T-helper 2 cell treated with Interferon-gamma antibody and Interleukin-4, amounts not matched to agents 100 ng/mL and 5 ng/mL, for 36 hours (primary cell): ENCODE data around the gene SCYL1. TPM values are rescaled to one million over a fixed set of nuclear protein-coding genes. Genes with fewer than 3 reads are reported as not detected.

ENCODE experiments used
- intact Hi-C: fragments of 100-400 bp; cut with micrococcal nuclease; formaldehyde crosslinking; loops from one replicate; pipeline ENCODE4 v1.15.1; 2023
- total RNA-seq: library from RNA; stranded (reverse); gene quantifications from 2 replicates; pipeline ENCODE4 v1.2.3, GENCODE V29; 2022

Gene SCYL1
- total RNA-seq, 1 donor from 2014 or later = 63.6 TPM

DNA sequence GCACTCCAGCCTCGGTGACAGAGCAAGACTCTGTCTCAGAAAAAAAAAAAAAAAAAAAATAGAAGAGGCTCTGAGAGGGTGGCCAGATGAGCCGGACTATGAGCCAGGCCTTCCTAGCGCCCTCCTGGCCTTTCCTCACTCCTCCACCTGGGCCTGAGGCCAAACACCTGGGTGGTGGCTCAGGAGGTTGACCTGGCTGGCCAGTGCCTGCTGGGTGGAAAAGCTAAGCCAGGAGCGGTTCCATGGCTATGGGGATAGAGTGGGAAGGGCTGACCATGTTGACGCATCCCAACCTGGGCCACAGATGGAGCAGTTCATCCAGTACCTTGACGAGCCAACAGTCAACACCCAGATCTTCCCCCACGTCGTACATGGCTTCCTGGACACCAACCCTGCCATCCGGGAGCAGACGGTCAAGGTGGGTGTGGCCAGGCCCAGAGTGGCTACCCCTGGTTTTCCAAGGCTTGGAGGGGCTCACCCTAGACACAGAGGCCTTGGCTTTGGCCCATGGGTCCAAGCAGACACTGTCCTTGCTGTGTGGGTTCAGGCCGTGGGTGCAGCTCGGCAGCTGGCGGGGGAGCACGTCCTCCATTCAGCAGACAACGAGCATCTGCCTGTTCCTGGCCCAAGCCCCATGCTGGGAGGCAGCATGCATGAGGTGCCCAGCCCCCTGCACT lies 7.6 kb downstream of the SCYL1 start:
- intact Hi-C loops = no loop called here

DNA sequence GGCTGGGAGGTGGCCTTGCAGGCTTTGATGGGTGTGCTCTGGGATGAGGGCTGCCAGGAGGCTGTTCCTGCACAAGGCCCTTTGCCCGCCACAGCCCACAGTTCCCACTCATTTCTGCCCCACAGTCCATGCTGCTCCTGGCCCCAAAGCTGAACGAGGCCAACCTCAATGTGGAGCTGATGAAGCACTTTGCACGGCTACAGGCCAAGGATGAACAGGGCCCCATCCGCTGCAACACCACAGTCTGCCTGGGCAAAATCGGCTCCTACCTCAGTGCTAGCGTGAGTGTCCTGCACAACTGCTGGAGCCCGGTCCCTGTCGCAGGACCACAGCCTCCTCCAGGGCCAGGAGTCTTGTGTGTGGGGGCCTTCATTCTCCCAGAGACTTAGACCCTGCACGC lies 10.2 kb downstream of the SCYL1 start:
- intact Hi-C loops = no loop called here

DNA sequence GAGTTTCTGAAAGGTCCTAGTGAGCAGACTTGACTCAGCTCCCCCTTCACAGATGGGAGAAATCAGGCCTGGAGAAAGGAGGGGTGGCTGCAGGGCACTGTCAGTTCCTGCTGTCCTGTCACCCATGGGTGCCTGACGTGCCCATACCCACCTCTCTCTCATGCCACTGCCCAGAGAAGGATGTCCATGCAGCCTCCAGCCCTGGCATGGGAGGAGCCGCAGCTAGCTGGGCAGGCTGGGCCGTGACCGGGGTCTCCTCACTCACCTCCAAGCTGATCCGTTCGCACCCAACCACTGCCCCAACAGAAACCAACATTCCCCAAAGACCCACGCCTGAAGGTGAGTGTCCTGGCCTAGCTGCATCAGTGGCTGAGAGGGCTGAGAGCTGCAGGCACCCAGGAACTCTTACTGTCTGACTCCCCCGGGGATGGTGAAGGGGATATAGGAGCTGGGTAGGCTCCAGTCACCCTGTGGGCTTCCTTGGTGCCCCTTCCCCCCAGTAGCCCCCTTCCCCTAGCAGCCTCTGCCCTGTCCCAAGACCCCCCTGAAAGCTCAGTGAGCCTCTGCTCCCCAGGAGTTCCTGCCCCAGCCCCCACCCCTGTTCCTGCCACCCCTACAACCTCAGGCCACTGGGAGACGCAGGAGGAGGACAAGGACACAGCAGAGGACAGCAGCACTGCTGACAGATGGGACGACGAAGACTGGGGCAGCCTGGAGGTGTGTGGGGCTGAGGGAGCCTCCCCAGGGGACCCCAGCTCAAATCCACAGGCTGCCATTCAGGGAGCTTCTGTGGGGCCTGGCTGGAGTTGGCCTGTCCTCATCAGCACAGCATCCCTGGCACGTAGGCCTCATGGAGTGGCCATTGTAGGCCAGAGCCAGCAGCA lies 11.8 kb downstream of the SCYL1 start:
- intact Hi-C loops = no loop called here

DNA sequence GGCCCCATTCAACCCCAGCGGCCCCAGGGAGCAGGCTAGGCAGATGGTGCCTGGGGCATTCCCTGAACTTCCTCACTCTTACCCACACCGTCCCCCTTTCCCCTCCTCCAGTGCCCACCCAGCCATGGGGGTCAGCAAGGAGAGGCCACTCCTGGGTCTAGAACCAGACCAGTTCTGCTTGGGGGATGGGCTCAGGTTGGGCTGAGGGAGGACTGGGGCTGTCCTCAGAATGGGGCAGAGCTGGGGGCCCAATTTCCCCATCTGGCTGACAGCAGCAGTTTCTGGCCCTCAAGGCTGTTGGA lies 12.4 kb downstream of the SCYL1 start:
- intact Hi-C loops = no loop called here

DNA sequence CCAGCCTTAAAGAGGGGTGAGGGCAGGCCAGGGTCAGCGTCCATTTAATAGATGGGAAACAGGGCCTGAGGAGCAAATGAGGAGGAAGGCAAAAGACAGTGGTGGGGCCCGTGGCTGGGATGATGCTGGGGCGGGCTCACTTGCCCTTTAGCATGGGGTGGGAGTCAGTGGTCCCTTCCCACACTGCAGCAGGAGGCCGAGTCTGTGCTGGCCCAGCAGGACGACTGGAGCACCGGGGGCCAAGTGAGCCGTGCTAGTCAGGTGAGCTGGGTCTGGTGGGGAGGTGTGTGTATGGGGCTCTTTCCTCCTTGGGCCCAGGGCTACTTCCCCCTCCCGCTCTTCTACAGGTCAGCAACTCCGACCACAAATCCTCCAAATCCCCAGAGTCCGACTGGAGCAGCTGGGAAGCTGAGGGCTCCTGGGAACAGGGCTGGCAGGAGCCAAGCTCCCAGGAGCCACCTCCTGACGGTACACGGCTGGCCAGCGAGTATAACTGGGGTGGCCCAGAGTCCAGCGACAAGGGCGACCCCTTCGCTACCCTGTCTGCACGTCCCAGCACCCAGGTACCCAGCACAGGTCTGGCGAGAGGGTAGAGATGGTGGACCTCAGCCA lies 12.8 kb downstream of the SCYL1 start:
- intact Hi-C loops = no loop called here

DNA sequence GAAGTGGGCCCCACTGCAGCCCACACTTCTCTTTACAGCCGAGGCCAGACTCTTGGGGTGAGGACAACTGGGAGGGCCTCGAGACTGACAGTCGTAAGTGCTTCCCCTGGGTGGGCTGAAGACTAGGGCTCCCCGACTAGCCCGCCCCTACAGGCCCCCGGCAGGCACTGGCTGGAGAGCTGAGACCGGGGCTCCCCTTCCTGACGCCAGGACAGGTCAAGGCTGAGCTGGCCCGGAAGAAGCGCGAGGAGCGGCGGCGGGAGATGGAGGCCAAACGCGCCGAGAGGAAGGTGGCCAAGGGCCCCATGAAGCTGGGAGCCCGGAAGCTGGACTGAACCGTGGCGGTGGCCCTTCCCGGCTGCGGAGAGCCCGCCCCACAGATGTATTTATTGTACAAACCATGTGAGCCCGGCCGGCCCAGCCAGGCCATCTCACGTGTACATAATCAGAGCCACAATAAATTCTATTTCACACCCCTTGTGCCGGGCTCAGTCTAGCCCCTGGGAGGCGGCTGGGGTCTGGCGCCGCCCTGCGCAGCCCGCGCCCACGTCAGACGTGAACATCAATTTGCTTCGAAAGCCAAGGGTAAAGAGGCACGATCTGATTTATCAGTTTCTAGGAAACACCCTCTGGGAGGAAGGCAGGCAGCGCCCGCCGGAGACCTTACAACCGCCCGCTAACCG lies 13.5 kb downstream of the SCYL1 start:
- intact Hi-C loops = no loop called here

DNA sequence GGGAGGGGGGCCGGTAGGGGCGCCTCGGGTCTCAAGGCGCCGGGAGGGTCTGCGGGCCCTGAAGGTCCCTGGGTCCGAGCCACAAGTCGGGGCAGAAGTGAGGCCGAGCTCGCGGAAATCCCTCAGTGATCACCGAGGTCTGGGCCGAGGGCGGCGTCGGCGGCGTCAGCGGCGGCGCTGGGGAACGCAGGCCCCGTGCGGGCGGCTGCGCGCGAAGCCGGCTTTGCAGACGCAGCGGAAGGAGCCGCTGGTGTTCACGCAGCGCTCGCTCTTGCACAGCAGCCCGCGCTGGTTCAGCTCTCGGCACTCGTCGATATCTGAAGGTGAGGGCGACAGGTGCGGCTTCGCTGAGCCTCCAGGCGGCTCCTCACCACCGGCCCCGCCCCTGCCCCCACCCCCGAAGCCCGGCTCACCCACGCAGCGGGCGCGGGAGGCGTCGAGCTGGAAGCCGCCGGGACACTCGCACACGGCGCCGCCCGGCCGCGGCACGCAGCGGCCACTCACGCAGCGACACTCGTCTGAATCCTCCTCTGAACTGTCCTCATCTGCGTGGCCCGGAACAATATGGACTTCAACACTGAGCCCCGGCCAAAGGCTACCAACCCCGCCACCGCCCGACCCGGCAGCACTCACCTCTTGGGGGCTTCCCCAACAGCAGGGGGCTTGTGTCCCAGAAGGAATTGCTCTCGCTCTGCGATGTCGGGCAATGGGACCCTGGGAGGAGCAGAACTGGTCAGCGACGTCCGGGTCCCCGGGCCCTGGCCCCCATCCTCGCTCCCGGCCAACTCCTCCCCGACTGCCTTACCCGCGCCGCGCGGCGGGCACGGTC lies 14.2 kb downstream of the SCYL1 start:
- intact Hi-C loops = no loop called here

DNA sequence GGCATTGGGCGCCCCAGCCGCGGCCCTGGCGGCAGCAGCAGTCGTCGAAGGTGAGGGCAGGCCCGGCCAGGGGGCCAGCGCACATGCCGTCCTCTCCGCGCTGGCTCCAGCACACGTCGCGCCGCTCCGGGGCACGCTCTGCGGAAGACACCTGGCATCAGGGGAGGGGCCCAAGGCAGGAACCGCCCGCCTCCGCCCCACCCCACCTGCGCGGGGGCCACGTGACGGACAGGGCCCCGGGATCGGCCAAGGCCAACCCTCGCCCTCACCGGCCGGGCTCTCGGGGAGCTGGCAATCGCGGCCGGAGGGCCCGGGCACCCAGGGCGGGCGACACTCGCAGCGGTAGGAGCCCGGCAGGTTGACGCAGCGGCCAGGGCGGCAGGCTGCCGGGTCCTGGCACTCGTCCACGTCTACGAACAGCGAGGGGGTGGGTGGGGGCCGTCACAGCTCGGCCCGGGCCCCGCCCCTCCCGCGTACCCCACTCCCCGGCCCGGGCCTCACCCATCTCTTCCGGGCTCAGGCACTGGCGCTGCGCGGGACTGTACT lies 14.9 kb downstream of the SCYL1 start:
- intact Hi-C loops = loop anchor here (1.0 to 2.0 kb wide), 5 partner anchors 15 to 75 kb away; partner anchors contain the start of genes PCNX3, SCYL1 and ZNRD2

DNA sequence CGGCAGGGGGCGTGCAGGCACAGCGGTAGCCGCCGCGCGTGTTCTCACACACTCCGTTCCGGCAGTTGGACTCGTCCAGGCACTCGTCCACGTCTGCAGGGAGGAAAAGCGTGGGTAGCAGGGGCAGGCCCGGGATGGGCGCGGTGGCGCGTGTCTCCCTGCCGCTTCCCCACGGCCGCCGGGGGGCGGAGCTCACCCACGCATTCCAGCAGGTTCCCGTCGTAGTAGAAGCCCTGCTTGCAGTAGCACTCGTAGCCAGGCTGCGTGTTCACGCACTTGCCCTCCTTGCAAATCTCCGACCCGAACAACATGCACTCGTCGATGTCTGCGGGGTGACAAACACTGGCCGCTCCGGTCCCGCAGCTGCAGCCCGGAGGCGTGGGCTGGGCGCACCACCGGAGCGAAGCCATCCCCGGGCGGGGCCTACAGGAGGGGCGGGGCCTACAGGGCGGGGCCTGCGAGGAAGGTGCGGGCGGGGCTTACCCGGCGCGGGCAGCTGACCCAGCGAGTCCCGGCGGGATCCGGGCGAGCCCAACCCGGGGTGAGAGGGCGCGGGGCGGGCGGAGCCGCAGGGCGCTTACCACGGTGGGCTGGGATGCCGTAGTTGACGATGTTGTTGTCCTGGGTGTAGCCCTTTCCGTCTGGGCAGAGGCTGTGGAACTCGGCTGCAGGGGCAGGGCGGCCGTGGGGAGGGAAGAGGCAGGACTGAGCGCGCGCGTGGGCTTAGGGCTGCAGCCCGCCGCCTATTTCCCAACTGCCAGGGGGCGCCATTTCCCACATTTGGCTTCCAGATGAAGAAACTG lies 15.6 kb downstream of the SCYL1 start:
- intact Hi-C loops = loop anchor here (1.0 to 2.0 kb wide), 5 partner anchors 14 to 75 kb away; partner anchors contain the start of genes PCNX3, SCYL1 and ZNRD2

DNA sequence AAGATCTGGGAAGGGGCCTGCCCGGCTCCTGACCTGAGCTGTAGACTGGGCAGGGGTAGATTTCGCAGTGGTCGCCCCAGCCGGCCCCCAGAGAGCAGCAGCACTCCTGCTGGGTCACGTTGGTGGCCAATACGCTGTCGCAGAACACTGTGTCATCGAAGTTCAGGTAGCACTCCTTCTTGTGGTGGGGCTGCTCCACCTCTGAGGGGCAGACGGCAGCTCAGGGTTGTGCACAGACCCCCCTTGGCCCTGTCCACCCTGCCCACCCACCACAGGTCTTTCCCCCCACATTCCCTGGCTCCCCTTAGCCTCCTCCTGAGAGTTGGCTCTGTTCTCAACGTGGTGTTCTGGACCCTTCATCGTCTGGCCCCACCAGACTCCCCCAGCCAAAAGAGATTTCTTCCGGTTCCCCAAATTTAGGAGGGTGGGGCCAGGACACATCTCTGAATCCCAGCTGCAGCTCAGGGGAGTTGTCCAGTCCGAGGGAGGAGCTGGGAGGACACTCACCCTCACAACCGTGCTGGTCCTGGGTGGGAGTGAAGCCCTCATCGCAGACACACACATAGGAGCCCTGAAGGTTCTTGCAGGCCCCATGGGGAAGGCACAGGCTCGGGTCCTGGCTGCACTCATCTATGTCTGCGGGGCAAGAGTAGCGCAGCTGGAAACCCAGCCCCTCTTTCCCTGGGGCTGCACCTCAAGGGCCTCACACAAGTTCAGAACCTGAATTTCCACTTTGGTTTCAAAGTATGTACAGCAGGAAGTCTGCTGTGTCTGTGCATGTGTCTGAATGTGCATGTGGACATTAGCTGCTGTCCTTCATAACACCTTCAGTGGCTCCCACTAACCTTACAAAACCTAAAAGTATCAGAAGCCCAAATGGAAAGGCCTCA lies 16.5 kb downstream of the SCYL1 start:
- intact Hi-C loops = loop anchor here (2.0 kb wide), 2 partner anchors 13 to 17 kb away; partner anchors contain the start of gene SCYL1

DNA sequence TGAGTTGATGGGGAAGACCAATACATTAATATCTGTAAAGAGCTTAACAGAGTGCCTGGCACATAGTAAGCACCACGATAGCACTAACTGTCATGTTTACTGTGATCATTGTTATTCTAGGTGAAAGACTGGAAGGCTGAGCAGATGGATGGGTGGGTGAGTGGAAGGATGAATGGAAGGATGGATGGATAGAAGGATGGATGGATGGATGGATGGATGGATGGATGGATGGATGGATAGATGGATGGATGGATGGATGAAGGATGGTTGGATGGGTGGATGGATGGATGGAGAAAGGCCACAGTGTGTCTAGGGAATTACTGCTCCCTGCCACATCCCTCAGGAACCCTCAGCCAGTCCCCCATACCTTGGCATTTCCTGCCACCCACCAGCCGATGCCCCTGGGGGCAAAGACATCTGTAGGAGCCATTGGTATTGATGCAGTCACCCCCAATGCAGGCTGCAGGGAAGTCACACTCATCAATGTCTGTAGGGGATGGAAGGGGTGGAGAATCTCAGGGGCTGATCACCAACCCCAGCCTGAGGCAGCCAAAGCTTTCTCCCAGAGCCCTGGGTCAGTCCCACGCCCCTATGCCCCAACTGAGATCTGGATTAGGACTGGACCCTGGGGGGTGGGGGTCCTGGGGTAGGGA lies 18.0 kb downstream of the SCYL1 start:
- intact Hi-C loops = no loop called here

DNA sequence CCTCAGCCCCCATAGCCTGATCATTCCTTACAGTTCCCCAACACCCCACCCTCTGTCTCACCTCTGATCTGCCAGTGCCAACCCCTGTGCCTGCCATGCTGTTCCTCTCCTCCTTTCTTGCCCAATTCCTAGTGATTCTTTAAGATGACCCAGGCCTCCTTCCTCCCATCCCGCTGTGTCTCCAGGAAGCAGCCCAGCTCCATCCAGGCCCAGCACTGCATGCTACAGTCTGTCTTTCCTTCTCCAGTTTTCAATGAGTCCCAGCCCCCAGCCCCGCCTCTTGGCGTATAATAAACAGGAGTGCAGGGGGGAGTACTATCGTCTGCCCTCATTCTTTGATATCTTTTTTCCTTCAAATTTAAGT lies 21.0 kb downstream of the SCYL1 start:
- intact Hi-C loops = no loop called here

DNA sequence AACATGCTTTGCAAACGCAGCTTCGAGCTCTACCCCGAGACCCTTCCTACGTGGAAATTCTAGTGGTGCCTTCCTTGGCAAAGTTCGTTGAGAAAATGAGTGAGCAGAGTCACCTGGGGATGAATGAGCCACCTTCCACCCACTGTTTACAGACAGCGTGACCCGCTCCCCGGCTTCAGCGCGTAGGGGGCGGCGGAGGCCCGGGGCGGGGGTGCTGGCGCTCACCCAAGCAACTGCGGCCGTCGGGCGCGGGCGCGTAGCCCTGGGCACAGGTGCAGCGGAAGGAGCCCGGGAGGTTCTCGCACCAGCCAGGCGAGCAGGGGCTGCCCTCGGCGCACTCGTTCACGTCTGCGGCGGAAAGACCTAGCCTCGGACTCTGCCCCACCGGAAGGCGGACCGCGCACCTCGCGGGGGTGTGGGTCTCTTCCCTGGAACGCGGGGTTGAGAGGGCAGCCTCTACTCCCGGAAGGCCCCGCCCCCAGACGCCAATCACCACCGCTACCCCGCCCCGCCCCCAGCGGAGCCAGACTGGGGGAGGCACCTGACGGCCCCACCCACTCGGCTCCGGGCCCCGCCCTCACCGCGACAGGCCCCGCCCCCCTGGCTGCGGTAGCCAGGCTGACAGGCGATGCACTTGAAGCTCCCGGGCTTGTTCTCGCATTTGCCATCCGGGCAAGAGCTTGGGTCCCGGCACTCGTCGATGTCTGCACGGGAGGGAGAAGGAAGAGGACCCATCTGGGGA lies 21.5 kb downstream of the SCYL1 start:
- intact Hi-C loops = no loop called here

DNA sequence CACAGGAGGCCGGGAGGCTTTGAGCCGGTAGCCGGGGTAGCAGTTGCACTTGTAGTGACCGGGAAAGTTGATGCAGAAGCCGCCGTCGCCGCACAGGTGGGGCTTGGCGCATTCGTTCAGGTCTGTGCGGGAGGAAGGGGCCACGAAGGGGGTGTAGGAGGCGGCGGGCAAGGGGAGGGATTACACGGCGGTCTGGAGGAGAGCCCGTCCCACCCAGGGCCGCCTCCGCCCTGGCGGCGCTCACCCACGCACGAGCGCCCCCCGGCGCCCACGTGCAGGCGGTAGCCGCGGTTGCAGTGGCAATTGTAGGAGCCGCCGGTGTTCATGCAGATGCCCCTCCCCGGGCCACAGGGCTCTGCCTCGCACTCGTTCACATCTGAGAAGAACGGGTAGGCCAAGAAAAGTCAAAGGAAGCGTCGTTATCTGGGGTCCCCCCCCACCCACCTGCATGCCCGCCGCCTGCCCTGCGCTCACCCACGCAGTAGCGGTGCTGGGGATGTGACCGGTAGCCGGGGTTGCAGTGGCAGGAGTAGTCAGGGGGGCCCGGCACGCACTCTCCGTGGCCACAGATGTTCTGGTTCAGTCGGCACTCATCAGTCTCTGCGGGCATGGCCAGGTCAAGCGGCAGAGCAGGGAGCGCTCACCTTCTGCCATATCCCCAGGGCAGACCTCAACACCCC lies 22.7 kb downstream of the SCYL1 start:
- intact Hi-C loops = no loop called here

DNA sequence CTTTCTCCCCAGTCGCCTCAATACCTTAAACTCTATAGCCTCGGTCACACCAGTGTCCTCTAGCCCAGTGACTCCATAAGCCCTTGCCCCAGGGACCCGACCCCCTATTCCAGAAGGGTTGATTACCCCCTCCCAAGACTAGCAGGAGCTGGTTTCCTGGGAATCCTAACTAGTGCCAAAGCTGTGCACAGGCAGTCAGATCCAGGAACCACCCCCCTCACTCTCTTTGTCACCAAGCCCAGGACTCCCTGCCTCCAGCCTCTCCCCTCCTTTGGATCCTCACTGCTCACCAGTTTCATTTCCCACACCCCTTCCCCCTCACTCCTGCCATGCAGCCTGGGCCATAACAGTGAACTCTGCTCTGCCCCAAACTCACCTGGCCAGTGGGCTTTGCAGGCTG lies 23.5 kb downstream of the SCYL1 start:
- intact Hi-C loops = no loop called here

DNA sequence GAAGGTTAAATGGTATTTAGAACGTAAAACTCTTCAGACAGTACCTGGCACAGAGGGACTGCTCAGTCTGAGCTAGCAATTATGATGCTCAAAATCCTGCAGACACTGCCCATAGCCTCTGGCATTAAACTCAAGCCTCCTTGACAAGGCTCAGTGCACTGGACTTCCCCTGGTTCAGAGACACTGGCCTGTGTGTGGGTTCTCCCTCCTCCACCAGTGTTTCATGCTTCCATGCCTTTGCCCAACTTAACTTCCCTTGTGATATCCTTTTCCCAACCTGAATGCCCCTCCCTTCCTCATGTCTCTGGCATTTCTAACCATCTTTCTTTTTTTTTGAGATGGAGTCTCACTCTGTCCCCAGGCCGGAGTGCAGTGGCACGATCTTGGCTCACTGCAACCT lies 24.2 kb downstream of the SCYL1 start:
- intact Hi-C loops = no loop called here
